ENCODE data around the gene ARID1A.

DNA sequence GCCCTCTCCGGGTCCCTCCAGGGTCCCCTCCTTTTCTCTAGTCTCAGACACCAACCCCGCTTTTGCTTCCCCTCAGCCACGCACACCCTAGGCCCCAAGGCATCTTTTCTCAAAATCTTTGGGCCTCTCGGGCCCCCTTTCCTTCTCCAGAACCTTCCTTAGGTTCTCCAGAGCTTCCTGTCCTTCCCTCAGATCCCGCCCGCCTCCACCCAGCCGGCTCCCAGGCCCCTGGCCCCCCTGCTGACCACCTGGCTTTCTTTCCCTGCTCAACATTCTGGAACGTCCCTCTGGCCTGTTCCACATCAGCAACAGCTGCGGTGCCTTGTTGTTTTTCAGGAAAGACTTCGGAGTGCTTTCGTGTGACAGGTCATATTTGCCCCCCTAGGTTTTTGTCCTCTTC, 131.8 kb downstream of the ARID1A start:
- TF ChIP-seq POLR2A (IDR thresholded peaks at IDR 0.05) (no peak), POLR2AphosphoS5 (IDR thresholded peaks at IDR 0.05) (no peak)
- TF ChIP-seq, protein P1, sequence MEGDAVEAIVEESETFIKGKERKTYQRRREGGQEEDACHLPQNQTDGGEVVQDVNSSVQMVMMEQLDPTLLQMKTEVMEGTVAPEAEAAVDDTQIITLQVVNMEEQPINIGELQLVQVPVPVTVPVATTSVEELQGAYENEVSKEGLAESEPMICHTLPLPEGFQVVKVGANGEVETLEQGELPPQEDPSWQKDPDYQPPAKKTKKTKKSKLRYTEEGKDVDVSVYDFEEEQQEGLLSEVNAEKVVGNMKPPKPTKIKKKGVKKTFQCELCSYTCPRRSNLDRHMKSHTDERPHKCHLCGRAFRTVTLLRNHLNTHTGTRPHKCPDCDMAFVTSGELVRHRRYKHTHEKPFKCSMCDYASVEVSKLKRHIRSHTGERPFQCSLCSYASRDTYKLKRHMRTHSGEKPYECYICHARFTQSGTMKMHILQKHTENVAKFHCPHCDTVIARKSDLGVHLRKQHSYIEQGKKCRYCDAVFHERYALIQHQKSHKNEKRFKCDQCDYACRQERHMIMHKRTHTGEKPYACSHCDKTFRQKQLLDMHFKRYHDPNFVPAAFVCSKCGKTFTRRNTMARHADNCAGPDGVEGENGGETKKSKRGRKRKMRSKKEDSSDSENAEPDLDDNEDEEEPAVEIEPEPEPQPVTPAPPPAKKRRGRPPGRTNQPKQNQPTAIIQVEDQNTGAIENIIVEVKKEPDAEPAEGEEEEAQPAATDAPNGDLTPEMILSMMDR (IDR thresholded peaks at IDR 0.05): no peak

Data from prostate gland (tissue), 2 donors.